OCI-LY7 (cell line): ENCODE data around the gene HPSE2. TPM values are rescaled to one million over a fixed set of nuclear protein-coding genes. Genes with fewer than 3 reads are reported as not detected.

ENCODE experiments used
- BruUV-seq: library from RNA; stranded (reverse); fragments of 400-500 nt; replicated peaks from 2 replicates; lab custom pipeline; 2021; lab: Mats Ljungman, UMichigan
- CTCF ChIA-PET: fragments of 300-600 bp; sonication (Branson Sonifier 250); formaldehyde crosslinking; loops from one replicate; lab custom pipeline; 2022; ENCODE audit warnings: antibody characterized with exemption; ENCODE audit not compliant: unreplicated experiment; lab: Charles Lee
- POLR2A ChIA-PET: fragments of 300-600 bp; sonication (Branson Sonifier 250); formaldehyde crosslinking; loops from one replicate; lab custom pipeline; 2022; ENCODE audit warnings: antibody characterized with exemption; lab: Charles Lee
- DNase-seq: peaks from one replicate; pipeline ENCODE4 v3.0.0-alpha.2; 2015; ENCODE audit warnings: low spot score
- H2AFZ ChIP-seq: fragments of 200-600 bp; sonication (generic), shearing (Covaris generic); 2 replicates; pipeline ENCODE4 v1.6.1; 2014; ENCODE audit warnings: mild to moderate bottlenecking, antibody characterized with exemption, low read length, moderate library complexity
- H3K27ac ChIP-seq: fragments of 200-600 bp; sonication (generic); 2 replicates; pipeline ENCODE4 v1.5.1; 2014; ENCODE audit warnings: mixed run types, low read depth, mild to moderate bottlenecking, moderate library complexity, low read length, inconsistent platforms; ENCODE audit not compliant: poor library complexity, severe bottlenecking
- H3K36me3 ChIP-seq: fragments of 200-600 bp; sonication (generic); 2 replicates; pipeline ENCODE4 v1.6.1; 2014; ENCODE audit warnings: mild to moderate bottlenecking, antibody characterized with exemption, low read length, moderate library complexity, mixed read lengths; ENCODE audit not compliant: insufficient read depth
- H3K4me1 ChIP-seq: fragments of 200-600 bp; sonication (generic); 2 replicates; pipeline ENCODE4 v1.5.1; 2014; ENCODE audit warnings: mild to moderate bottlenecking, low read length; ENCODE audit not compliant: insufficient read depth, poor library complexity, severe bottlenecking
- H3K4me2 ChIP-seq: fragments of 200-600 bp; sonication (generic); 2 replicates; pipeline ENCODE4 v1.6.1; 2014; ENCODE audit warnings: mild to moderate bottlenecking, low read length
- H3K4me3 ChIP-seq: fragments of 200-600 bp; sonication (generic); 2 replicates; pipeline ENCODE4 v1.5.1; 2014; ENCODE audit warnings: mild to moderate bottlenecking, low read depth, low read length; ENCODE audit not compliant: poor library complexity, severe bottlenecking
- H3K79me2 ChIP-seq: fragments of 200-600 bp; sonication (generic); 2 replicates; pipeline ENCODE4 v1.6.1; 2016; ENCODE audit warnings: low read depth, mild to moderate bottlenecking, low read length, moderate library complexity, mixed read lengths; ENCODE audit not compliant: insufficient read depth
- H3K9me2 ChIP-seq: fragments of 200-600 bp; sonication (generic); 2 replicates; pipeline ENCODE4 v1.6.1; 2016; ENCODE audit warnings: mild to moderate bottlenecking, low read length, mixed read lengths; ENCODE audit not compliant: insufficient read depth
- H3K9me3 ChIP-seq: fragments of 200-600 bp; sonication (generic); 2 replicates; pipeline ENCODE4 v1.6.1; 2014; ENCODE audit warnings: mild to moderate bottlenecking, mixed run types, low read length, mixed read lengths
- H4K20me1 ChIP-seq: fragments of 200-600 bp; sonication (generic); 2 replicates; pipeline ENCODE4 v1.6.1; 2014; ENCODE audit warnings: mild to moderate bottlenecking, antibody characterized with exemption, low read length, moderate library complexity, mixed read lengths; ENCODE audit not compliant: insufficient read depth
- CTCF ChIP-seq: fragments of 200-600 bp; sonication (generic); conservative IDR thresholded peaks from 2 replicates; pipeline ENCODE4 v1.5.1; 2014; ENCODE audit warnings: mild to moderate bottlenecking, antibody characterized with exemption, low read length, moderate library complexity, mixed read lengths
- EZH2phosphoT487 ChIP-seq: fragments of 200-600 bp; sonication (generic); IDR thresholded peaks from 2 replicates; pipeline ENCODE4 v1.6.1; 2018; ENCODE audit warnings: low read depth, borderline replicate concordance, mild to moderate bottlenecking, mixed run types, antibody characterized with exemption, low read length, moderate library complexity, mixed read lengths
- intact Hi-C: fragments of 100-400 bp; cut with micrococcal nuclease; formaldehyde crosslinking; loops from one replicate; pipeline ENCODE4 v1.10.0; 2022; ENCODE audit not compliant: unreplicated experiment
- total RNA-seq, 2 experiments: library from RNA; depleted of rRNA in 1 of 2; stranded (reverse); fragments of >200 nt in 1 of 2; shearing (Covaris generic) in 1 of 2; gene quantifications; 2 replicates each; pipeline ENCODE4 v1.2.3, GENCODE V29; 2014 to 2022

The HPSE2 gene
- total RNA-seq, 2 experiments from 2014 or later, result not detected

GRCh38 chr10:99085358-99085757 is 150.3 kb downstream of the HPSE2 start:
- Histone ChIP-seq H3K4me1 (no peaks in the 10 kb centered on the region), H3K79me2 (no peaks in the 10 kb centered on the region), H4K20me1 (no peaks in the 10 kb centered on the region), H3K9me2 (no peaks in the 10 kb centered on the region), H3K4me2 (no peak overlapping the region), H3K9me3 (no peaks in the 10 kb centered on the region), H3K36me3 (no peaks in the 10 kb centered on the region), H2AFZ (no peak overlapping the region), H3K4me3 (no peak overlapping the region), H3K27ac (no peak overlapping the region)
- TF ChIP-seq EZH2phosphoT487 (no peak), CTCF (no peak)
- ChIA-PET POLR2A (no interaction called here), CTCF (no interaction called here)
- no TSS peak for BruUV-seq
- no peak for DNase-seq
- intact Hi-C loops, result no loop called here

- Histone ChIP-seq H2AFZ (no peak overlapping the region), H3K4me1 (no peaks in the 10 kb centered on the region), H3K4me3 (no peak overlapping the region), H3K9me2 (no peaks in the 10 kb centered on the region), H3K27ac (no peak overlapping the region), H3K4me2 (no peak overlapping the region), H4K20me1 (no peaks in the 10 kb centered on the region), H3K9me3 (no peaks in the 10 kb centered on the region), H3K79me2 (no peaks in the 10 kb centered on the region), H3K36me3 (no peaks in the 10 kb centered on the region)
- ChIA-PET CTCF (no interaction called here), POLR2A (no interaction called here)
- intact Hi-C loops, result no loop called here
- no peak for TF ChIP-seq EZH2phosphoT487
- no peak for TF ChIP-seq CTCF
- no peak for DNase-seq
- no TSS peak for BruUV-seq
These were observed 151.5 kb downstream of the HPSE2 start for GRCh38 chr10:99084161-99084560.

- BruUV-seq, result no TSS peak
- H3K9me3 ChIP-seq, result no peaks in the 10 kb centered on the region
- no peaks in the 10 kb centered on the region for H3K36me3 ChIP-seq
- no peaks in the 10 kb centered on the region for H4K20me1 ChIP-seq
- no peak overlapping the region for H2AFZ ChIP-seq
- no peaks in the 10 kb centered on the region for H3K9me2 ChIP-seq
- H3K4me3 ChIP-seq, result no peak overlapping the region
- no peak overlapping the region for H3K4me2 ChIP-seq
- H3K79me2 ChIP-seq, result no peaks in the 10 kb centered on the region
- no peaks in the 10 kb centered on the region for H3K4me1 ChIP-seq
- CTCF ChIA-PET, result no interaction called here
- DNase-seq, result no peak
- no peak for TF ChIP-seq CTCF
- TF ChIP-seq EZH2phosphoT487, result no peak
- H3K27ac ChIP-seq, result no peak overlapping the region
- intact Hi-C loops, result no loop called here
- POLR2A ChIA-PET, result no interaction called here
These were observed 155.2 kb downstream of the HPSE2 start for GRCh38 chr10:99080275-99080945.
